ENCODE measurements around the gene SSUH2. TPM values are rescaled to one million over a fixed set of nuclear protein-coding genes. Genes with fewer than 3 reads are reported as not detected.

The SSUH2 gene
- total RNA-seq, 4 donors from 2014 or later = 0.50 to 1.9 TPM; not detected in 2

GRCh38 chr3:8642001-8642400, 2.6 kb downstream of the SSUH2 start:
- DNase-seq (ENCODE audit: low spot score) (no peak), ATAC-seq (ENCODE audit: low FRiP score) (no peak)
- no peak for TF ChIP-seq CTCF (IDR thresholded peaks at IDR 0.05)

- ATAC-seq (ENCODE audit: low FRiP score) = no peak
- DNase-seq (ENCODE audit: low spot score) = no peak
- TF ChIP-seq CTCF (IDR thresholded peaks at IDR 0.05) = no peak
Measured at GRCh38 chr3:8641472-8641871, 3.1 kb downstream of the SSUH2 start.

DNA sequence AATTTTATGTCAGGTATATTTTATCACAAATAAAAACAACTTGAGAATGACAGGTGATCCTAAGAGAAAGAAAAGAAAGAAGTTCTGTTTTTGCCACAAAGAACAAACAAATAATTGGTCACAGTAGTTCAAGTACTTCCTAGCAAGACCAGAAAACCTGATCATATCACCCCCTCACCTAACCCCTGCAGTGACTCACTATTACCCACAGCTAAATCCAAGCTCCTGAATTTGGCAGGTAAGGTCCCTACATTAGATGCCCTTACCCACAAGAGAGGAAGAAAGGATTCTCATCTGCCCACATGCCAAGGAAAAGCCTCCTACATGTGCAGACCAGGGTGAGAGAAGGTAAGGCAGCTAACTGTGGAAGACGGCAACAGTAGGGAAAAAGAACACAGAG, 4.4 kb downstream of the SSUH2 start:
- DNase-seq (ENCODE audit: low spot score) (no peak), ATAC-seq (ENCODE audit: low FRiP score) (no peak)
- TF ChIP-seq CTCF (IDR thresholded peaks at IDR 0.05) = no peak

DNA sequence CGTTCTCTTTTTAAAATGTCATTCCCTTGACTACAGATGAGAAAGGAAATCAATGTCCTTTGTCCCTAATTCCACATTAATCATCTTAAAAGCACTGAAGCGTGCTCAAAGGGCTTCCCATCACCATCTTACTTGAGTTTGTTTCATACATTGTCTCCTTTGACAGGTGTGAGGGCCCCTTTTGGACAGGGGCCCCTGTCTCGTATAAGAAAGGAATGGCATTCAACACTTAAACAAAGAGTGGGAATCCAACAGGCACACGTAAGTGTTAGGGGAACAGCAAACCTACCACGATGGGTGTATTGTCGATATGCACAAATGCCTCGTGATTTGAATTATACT, 5.0 kb downstream of the SSUH2 start:
- no peak for ATAC-seq (ENCODE audit: low FRiP score)
- no peak for TF ChIP-seq CTCF (IDR thresholded peaks at IDR 0.05)
- DNase-seq (ENCODE audit: low spot score) = no peak

DNA sequence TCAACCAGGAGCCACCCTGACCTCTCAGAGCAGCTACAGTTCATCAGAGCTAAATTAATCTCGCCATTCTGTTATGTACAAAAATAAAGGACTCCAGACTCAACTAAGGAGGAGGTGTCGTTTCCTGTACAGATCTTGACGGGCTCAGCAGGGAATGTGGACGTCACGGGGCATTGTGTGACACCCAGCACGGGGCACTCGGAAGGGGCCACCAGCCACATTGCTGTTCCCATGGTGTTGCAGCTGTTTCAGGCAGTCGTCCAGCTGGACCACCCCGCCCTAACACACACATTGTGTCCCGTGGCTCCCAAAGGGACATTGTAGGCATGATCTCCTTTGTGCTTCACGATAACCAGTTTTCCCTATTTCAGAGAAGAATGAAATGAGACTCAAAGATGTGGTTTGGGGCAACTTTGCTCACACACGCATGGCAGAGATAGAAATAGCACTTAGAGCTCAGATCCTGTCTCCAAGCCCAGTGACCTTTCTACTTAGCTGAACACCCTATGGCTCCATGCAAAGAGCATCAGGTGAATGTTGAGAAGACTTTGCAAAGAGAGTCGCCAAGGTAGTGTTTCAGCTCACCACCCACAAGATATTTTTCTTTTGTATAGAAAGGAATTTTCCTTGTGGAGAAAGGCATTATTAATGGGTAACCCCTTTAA, 5.5 kb downstream of the SSUH2 start:
- no peak for ATAC-seq (ENCODE audit: low FRiP score)
- DNase-seq (ENCODE audit: low spot score) = no peak
- TF ChIP-seq CTCF (IDR thresholded peaks at IDR 0.05) = no peak

- no peak for TF ChIP-seq CTCF (IDR thresholded peaks at IDR 0.05)
Measured at GRCh38 chr3:8637348-8637747, 7.2 kb downstream of the SSUH2 start.

DNA sequence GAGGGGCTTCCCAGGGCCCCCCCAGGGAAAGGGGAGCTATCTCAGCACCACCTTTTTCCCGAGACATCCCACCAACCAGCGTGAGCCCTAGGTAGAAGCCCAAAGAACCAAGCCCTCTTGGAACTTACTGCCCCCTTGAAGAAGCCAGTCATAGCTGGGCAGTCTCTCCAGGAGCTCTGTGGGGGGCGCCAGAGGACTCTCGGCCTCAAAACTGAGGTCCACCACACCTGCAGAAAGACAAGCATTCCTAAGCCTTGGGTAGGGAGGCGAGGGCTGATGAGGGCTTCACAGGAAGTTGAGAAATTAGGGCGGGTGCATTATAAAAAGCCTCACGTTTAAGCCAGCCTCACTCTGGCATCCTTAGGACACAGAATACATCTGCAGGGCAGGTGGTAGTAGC, 9.0 kb downstream of the SSUH2 start:
- TF ChIP-seq CTCF (IDR thresholded peaks at IDR 0.05) = no peak

More at GRCh38 chr3:8637348-8637747, 7.2 kb downstream of the SSUH2 start:
- DNase-seq (ENCODE audit: low spot score) (no peak), ATAC-seq (ENCODE audit: low FRiP score) (no peak)

More for the DNA sequence above, 9.0 kb downstream of the SSUH2 start:
- no peak for ATAC-seq (ENCODE audit: low FRiP score)
- no peak for DNase-seq (ENCODE audit: low spot score)
